Astrocyte (in vitro differentiated cells and primary cell): ENCODE results near the gene RGS21.

ENCODE experiments used
- EZH2 ChIP-seq: IDR thresholded peaks from 2 replicates; pipeline ENCODE4 v1.6.1; 2012; ENCODE audit warnings: mild to moderate bottlenecking, low read length, inconsistent platforms; ENCODE audit not compliant: insufficient read depth
- TF ChIP-seq, protein P1 (sequence below): IDR thresholded peaks from 2 replicates; pipeline ENCODE4 v1.5.1; 2011; ENCODE audit warnings: low read depth, mild to moderate bottlenecking, inconsistent platforms, low read length, moderate library complexity; ENCODE audit not compliant: insufficient read depth

DNA sequence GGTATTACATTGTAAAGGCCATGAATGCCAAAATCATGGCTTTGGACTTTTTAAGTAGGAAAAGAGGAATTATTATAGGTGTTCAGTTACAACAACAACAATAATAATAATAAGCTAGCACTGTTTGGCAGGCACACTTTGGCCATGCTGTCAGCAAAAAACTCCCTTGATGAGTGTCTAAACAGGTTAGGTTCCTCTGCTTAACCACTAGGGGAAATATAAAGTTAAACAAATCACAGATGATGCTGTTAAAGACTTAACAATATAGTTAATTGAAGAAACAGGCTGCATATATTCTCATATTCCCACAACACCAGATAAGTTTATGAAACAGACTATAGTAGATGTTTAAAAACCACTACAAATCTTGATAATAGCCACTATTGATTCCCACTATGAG lies 46.4 kb downstream of the RGS21 start:
- TF ChIP-seq, protein P1, sequence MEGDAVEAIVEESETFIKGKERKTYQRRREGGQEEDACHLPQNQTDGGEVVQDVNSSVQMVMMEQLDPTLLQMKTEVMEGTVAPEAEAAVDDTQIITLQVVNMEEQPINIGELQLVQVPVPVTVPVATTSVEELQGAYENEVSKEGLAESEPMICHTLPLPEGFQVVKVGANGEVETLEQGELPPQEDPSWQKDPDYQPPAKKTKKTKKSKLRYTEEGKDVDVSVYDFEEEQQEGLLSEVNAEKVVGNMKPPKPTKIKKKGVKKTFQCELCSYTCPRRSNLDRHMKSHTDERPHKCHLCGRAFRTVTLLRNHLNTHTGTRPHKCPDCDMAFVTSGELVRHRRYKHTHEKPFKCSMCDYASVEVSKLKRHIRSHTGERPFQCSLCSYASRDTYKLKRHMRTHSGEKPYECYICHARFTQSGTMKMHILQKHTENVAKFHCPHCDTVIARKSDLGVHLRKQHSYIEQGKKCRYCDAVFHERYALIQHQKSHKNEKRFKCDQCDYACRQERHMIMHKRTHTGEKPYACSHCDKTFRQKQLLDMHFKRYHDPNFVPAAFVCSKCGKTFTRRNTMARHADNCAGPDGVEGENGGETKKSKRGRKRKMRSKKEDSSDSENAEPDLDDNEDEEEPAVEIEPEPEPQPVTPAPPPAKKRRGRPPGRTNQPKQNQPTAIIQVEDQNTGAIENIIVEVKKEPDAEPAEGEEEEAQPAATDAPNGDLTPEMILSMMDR, result no peak
- TF ChIP-seq EZH2, result no peak
